CD14-positive monocyte (primary cell): ENCODE results near the gene CIAO2A. TPM values are rescaled to one million over a fixed set of nuclear protein-coding genes. Genes with fewer than 3 reads are reported as not detected.

Experiments used
- DNase-seq, 3 donors: peaks; one replicate each; pipeline ENCODE4 v3.0.0-alpha.2; 2011 to 2022
- H2AFZ ChIP-seq: 2 replicates; pipeline ENCODE4 v1.6.0; 2012; ENCODE audit warnings: mild to moderate bottlenecking, low read depth, low read length, inconsistent platforms; ENCODE audit not compliant: insufficient read depth, poor library complexity, severe bottlenecking
- H3K27ac ChIP-seq, 2 donors: 1 replicate in 1 of 2; 2 replicates in 1 of 2; pipeline ENCODE4 v1.5.1; 2012 to 2013; ENCODE audit warnings: low read length in 2 of 2, control low read depth in 1 of 2, inconsistent platforms in 1 of 2, low read depth in 1 of 2, mild to moderate bottlenecking in 1 of 2
- H3K27me3 ChIP-seq, 2 donors: one replicate each; pipeline versions ENCODE4 v1.6.0 to v1.6.1; 2011 to 2013; ENCODE audit warnings: low read length in 2 of 2; ENCODE audit not compliant: control insufficient read depth in 2 of 2, insufficient read depth in 2 of 2
- H3K36me3 ChIP-seq, 2 donors: replicated peaks in 1 of 2; 1 replicate in 1 of 2; 2 replicates in 1 of 2; pipeline versions ENCODE4 v1.5.1 to v1.6.1; 2012 to 2013; ENCODE audit warnings: low read length in 2 of 2, control low read depth in 1 of 2, inconsistent platforms in 1 of 2, mild to moderate bottlenecking in 1 of 2; ENCODE audit not compliant: insufficient read depth in 2 of 2, control insufficient read depth in 1 of 2
- H3K4me1 ChIP-seq, 2 donors: 1 replicate in 1 of 2; 2 replicates in 1 of 2; pipeline versions ENCODE4 v1.5.1 to v1.6.1; 2012 to 2013; ENCODE audit warnings: low read length in 2 of 2, control low read depth in 1 of 2, inconsistent platforms in 1 of 2, mild to moderate bottlenecking in 1 of 2, moderate library complexity in 1 of 2; ENCODE audit not compliant: insufficient read depth in 2 of 2, control insufficient read depth in 1 of 2
- H3K4me2 ChIP-seq: replicated peaks from 2 replicates; pipeline ENCODE3; 2012; ENCODE audit warnings: low read length, moderate library complexity, mild to moderate bottlenecking; ENCODE audit not compliant: poor library complexity, severe bottlenecking; ENCODE audit errors: extremely low read depth
- H3K4me3 ChIP-seq, 3 experiments: fragments of 200-600 bp in 1 of 3; sonication (generic) in 1 of 3; replicated peaks in 1 of 3; 1 replicate in 2 of 3; 2 replicates in 1 of 3; pipeline ENCODE4 v1.5.1; 2011 to 2013; ENCODE audit warnings: low read length in 3 of 3, mild to moderate bottlenecking in 3 of 3, control low read depth in 2 of 3, low read depth in 2 of 3, inconsistent platforms in 1 of 3, moderate library complexity in 1 of 3
- H3K79me2 ChIP-seq: 2 replicates; pipeline ENCODE4 v1.6.0; 2012; ENCODE audit warnings: mild to moderate bottlenecking, control low read depth, inconsistent platforms, low read length, moderate library complexity; ENCODE audit not compliant: insufficient read depth
- H3K9ac ChIP-seq: 2 replicates; pipeline ENCODE4 v1.6.0; 2017; ENCODE audit warnings: low read length, mild to moderate bottlenecking; ENCODE audit not compliant: insufficient read depth, poor library complexity, severe bottlenecking
- H3K9me3 ChIP-seq, 2 donors: replicated peaks in 1 of 2; 1 replicate in 1 of 2; 2 replicates in 1 of 2; pipeline versions ENCODE4 v1.5.1 to v1.6.1; 2012 to 2013; ENCODE audit warnings: low read length in 2 of 2, control low read depth in 1 of 2; ENCODE audit not compliant: control insufficient read depth in 1 of 2, insufficient read depth in 1 of 2
- H4K20me1 ChIP-seq: 2 replicates; pipeline ENCODE4 v1.6.0; 2012; ENCODE audit warnings: mild to moderate bottlenecking, low read length, control low read depth, moderate library complexity; ENCODE audit not compliant: insufficient read depth
- H3K27ac Mint-ChIP-seq, 7 donors: one replicate each; pipeline ENCODE4 v1.8.0; 2020; ENCODE audit warnings: mild to moderate bottlenecking in 7 of 7, mixed read lengths in 7 of 7, moderate library complexity in 6 of 7, inconsistent platforms in 2 of 7
- H3K27me3 Mint-ChIP-seq, 3 donors: one replicate each; pipeline ENCODE4 v1.8.0; 2021 to 2022; ENCODE audit warnings: low read depth in 3 of 3, mild to moderate bottlenecking in 3 of 3, mixed read lengths in 3 of 3, moderate library complexity in 3 of 3, inconsistent platforms in 1 of 3
- H3K36me3 Mint-ChIP-seq, 2 donors: one replicate each; pipeline ENCODE4 v1.8.0; 2020; ENCODE audit warnings: mixed read lengths in 2 of 2, inconsistent platforms in 1 of 2, mild to moderate bottlenecking in 1 of 2
- H3K4me1 Mint-ChIP-seq: one replicate; pipeline ENCODE4 v1.8.0; 2020; ENCODE audit warnings: mild to moderate bottlenecking, mixed read lengths
- H3K4me3 Mint-ChIP-seq, 2 donors: one replicate each; pipeline ENCODE4 v1.8.0; 2020; ENCODE audit warnings: mild to moderate bottlenecking in 2 of 2, mixed read lengths in 2 of 2, moderate library complexity in 1 of 2
- H3K9me3 Mint-ChIP-seq, 7 donors: one replicate each; pipeline ENCODE4 v1.8.0; 2020 to 2022; ENCODE audit warnings: mixed read lengths in 7 of 7, mild to moderate bottlenecking in 6 of 7, moderate library complexity in 6 of 7, inconsistent platforms in 2 of 7
- CTCF ChIP-seq: fragments of 200-600 bp; IDR thresholded peaks from one replicate; pipeline ENCODE4 v1.8.0; 2022; ENCODE audit warnings: antibody characterized with exemption, mild to moderate bottlenecking
- WGBS: methylation state at CpG from one replicate; pipeline ENCODE4 v1.1.5; 2013; ENCODE audit warnings: missing lambda C conversion rate; ENCODE audit not compliant: insufficient coverage; 5-methylcytosine and 5-hydroxymethylcytosine counted together
- intact Hi-C, 2 donors: fragments of 100-400 bp; cut with micrococcal nuclease; formaldehyde crosslinking; loops; one replicate each; pipeline versions ENCODE4 v1.15.0 to v1.15.1; 2023
- polyA plus RNA-seq, 3 donors: library from polyadenylated mRNA; depleted of rRNA in 1 of 3; unstranded in 2 of 3; stranded (reverse) in 1 of 3; fragments of 300-500 nt in 2 of 3; fragments of >200 nt in 1 of 3; fragmentation: Illumina TruSeq in 2 of 3; gene quantifications; 1 replicate in 2 of 3; 2 replicates in 1 of 3; pipeline ENCODE4 v1.2.3, GENCODE V29; 2012 to 2021

The CIAO2A gene
- polyA plus RNA-seq, 3 donors, result 98.2 to 265 (median 261) TPM

- Histone ChIP-seq H3K27me3 (no peaks in the 10 kb centered on the region), H3K9ac (no peak overlapping the region), H4K20me1 (no peaks in the 10 kb centered on the region), H3K36me3 (no peaks in the 10 kb centered on the region), H3K79me2 (no peaks in the 10 kb centered on the region), H2AFZ (no peak overlapping the region), H3K4me3 (no peak overlapping the region), H3K9me3 (no peaks in the 10 kb centered on the region), H3K4me2 (no peak overlapping the region), H3K27ac (no peak overlapping the region), H3K4me1 (peaks cover 31% of the 10 kb centered on the region in 2 donors)
- Mint-ChIP-seq H3K4me3 (no peak overlapping the region), H3K27me3 (peaks cover 1 to 9% (median 7%) of the 10 kb centered on the region in 3 donors), H3K9me3 (no peaks in the 10 kb centered on the region), H3K27ac (no peak overlapping the region), H3K36me3 (peaks cover 0 to 4% of the 10 kb centered on the region in 2 donors), H3K4me1 (peaks cover 42% of the 10 kb centered on the region)
- TF ChIP-seq CTCF, result no peak
- 100% methylated on average over 3 of the region's 5 CpGs for WGBS
- no peak for DNase-seq
- intact Hi-C loops, result no loop called here
These were observed 40.6 kb downstream of the CIAO2A start for GRCh38 chr15:64052925-64053491.

- TF ChIP-seq CTCF, result no peak
- peaks cover 0 to 8% of the 10 kb centered on the region in 2 donors for H3K36me3 Mint-ChIP-seq
- Histone ChIP-seq H3K27ac (no peak overlapping the region), H2AFZ (no peak overlapping the region), H3K27me3 (peaks cover 0 to 5% of the 10 kb centered on the region in 2 donors), H3K79me2 (no peaks in the 10 kb centered on the region), H3K4me2 (no peak overlapping the region), H3K4me1 (peaks cover 44 to 45% of the 10 kb centered on the region in 2 donors), H4K20me1 (no peaks in the 10 kb centered on the region), H3K36me3 (no peaks in the 10 kb centered on the region), H3K9ac (no peak overlapping the region), H3K4me3 (no peak overlapping the region), H3K9me3 (no peaks in the 10 kb centered on the region)
- no peak for DNase-seq
- 98% methylated on average over 4 of the region's 6 CpGs for WGBS
- H3K4me1 Mint-ChIP-seq, result peaks cover 56% of the 10 kb centered on the region
- H3K4me3 Mint-ChIP-seq, result peak overlapping the region in 1 of 2 donors; percentile 16
- H3K27ac Mint-ChIP-seq, result no peak overlapping the region
- peaks cover 14 to 21% (median 21%) of the 10 kb centered on the region in 3 donors for H3K27me3 Mint-ChIP-seq
- H3K9me3 Mint-ChIP-seq, result no peaks in the 10 kb centered on the region
- intact Hi-C loops, result no loop called here
These were observed 42.0 kb downstream of the CIAO2A start for GRCh38 chr15:64051407-64052259.
